Kidney epithelial cell (primary cell): ENCODE data around the gene CEP112. TPM values are rescaled to one million over a fixed set of nuclear protein-coding genes. Genes with fewer than 3 reads are reported as not detected.

Source experiments
- DNase-seq: peaks from one replicate; pipeline ENCODE4 v3.0.0-alpha.2; 2010; ENCODE audit warnings: low read depth
- H3K27me3 ChIP-seq: 2 replicates; pipeline ENCODE4 v1.6.0; 2011; ENCODE audit warnings: low read length; ENCODE audit not compliant: control insufficient read depth, insufficient read depth
- H3K36me3 ChIP-seq: 2 replicates; pipeline ENCODE4 v1.5.1; 2011; ENCODE audit warnings: low read length; ENCODE audit not compliant: control insufficient read depth, insufficient read depth
- H3K4me3 ChIP-seq: 2 replicates; pipeline ENCODE4 v1.5.1; 2011; ENCODE audit warnings: low read depth, mild to moderate bottlenecking, control low read depth, low read length
- total RNA-seq: library from RNA; depleted of rRNA; stranded (reverse); fragments of >200 nt; gene quantifications from 2 replicates; pipeline ENCODE4 v1.2.3, GENCODE V29; 2015
- TF ChIP-seq, protein P1 (sequence below): IDR thresholded peaks from 2 replicates; pipeline ENCODE4 v1.5.1; 2011; ENCODE audit warnings: mild to moderate bottlenecking, moderate library complexity, low read length, control low read depth, inconsistent platforms; ENCODE audit not compliant: insufficient read depth, poor library complexity, severe bottlenecking

Gene CEP112
- total RNA-seq, 1 donor from 2014 or later = 6.5 TPM

GRCh38 chr17:65886315-65887245 is 305.4 kb downstream of the CEP112 start:
- TF ChIP-seq, protein P1, sequence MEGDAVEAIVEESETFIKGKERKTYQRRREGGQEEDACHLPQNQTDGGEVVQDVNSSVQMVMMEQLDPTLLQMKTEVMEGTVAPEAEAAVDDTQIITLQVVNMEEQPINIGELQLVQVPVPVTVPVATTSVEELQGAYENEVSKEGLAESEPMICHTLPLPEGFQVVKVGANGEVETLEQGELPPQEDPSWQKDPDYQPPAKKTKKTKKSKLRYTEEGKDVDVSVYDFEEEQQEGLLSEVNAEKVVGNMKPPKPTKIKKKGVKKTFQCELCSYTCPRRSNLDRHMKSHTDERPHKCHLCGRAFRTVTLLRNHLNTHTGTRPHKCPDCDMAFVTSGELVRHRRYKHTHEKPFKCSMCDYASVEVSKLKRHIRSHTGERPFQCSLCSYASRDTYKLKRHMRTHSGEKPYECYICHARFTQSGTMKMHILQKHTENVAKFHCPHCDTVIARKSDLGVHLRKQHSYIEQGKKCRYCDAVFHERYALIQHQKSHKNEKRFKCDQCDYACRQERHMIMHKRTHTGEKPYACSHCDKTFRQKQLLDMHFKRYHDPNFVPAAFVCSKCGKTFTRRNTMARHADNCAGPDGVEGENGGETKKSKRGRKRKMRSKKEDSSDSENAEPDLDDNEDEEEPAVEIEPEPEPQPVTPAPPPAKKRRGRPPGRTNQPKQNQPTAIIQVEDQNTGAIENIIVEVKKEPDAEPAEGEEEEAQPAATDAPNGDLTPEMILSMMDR = no peak
- DNase-seq = no peak
- Histone ChIP-seq H3K4me3 (no peak overlapping the region), H3K27me3 (no peaks in the 10 kb centered on the region), H3K36me3 (no peaks in the 10 kb centered on the region)

DNA sequence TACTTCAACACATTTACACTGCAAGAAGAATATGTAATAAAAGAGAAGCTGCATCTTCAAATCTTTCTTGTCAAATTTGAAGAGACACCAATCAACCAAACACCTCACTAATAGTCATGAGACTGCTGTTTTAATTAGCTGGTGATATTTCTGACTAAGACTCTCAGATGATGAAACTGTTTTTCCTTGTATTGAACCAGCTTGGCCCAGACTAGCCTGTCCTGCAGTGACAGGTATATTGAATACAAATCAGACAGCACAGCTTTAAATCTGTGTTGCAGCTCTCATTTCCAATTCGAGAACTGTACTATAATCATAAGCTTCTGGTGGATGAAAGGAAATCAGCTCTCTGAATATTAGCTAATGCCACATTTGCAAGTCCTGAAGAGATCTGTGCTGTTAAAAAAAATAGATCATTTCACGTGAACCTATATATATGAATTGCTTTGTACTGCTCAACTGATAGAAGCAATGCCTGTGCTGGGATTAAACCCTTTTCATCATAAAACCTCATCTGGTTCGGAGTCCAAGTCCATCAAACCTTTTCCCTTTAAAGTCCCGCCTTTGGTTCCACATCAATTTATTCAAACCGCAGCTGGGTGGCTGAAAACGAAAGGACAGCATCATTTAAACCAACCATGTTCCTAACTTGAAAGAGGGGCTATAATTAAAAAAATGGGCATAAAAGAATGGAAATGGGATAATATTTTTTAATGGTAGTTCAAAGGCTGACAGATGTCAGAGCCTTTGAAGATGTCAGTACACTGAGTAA is 306.2 kb downstream of the CEP112 start:
- no peak overlapping the region for H3K4me3 ChIP-seq
- no peaks in the 10 kb centered on the region for H3K27me3 ChIP-seq
- DNase-seq = no peak
- H3K36me3 ChIP-seq = no peaks in the 10 kb centered on the region
- TF ChIP-seq, protein P1 = no peak

GRCh38 chr17:65876985-65877384 is 314.9 kb downstream of the CEP112 start:
- Histone ChIP-seq H3K27me3 (no peaks in the 10 kb centered on the region), H3K4me3 (no peak overlapping the region), H3K36me3 (no peaks in the 10 kb centered on the region)
- no peak for DNase-seq
- TF ChIP-seq, protein P1 = no peak

- no peaks in the 10 kb centered on the region for H3K36me3 ChIP-seq
- no peaks in the 10 kb centered on the region for H3K27me3 ChIP-seq
- H3K4me3 ChIP-seq = no peak overlapping the region
- DNase-seq = no peak
- TF ChIP-seq, protein P1 = no peak
These were observed 323.1 kb downstream of the CEP112 start for GRCh38 chr17:65868881-65869280.

DNA sequence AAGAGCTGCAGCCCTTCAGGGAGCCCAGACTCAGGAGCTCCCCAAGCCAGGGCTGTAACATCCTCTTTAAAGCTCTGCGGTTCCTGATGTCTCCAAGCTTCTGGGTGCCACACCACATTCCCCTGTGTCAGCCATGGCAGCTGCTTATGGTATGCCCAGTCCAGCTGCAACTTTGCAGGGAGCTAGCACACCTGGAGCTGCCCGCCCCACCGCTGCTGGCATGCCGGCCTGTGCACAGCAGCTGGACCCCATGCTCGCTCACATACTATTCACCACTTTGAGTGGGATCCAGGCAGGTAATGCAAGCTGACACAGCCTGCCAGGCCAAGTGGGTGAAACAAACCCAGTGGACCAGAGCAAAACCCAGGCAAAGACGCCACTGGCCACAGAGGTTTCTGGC is 324.9 kb downstream of the CEP112 start:
- TF ChIP-seq, protein P1 = no peak
- H3K27me3 ChIP-seq = no peaks in the 10 kb centered on the region
- no peak for DNase-seq
- no peaks in the 10 kb centered on the region for H3K36me3 ChIP-seq
- no peak overlapping the region for H3K4me3 ChIP-seq
